HCT116 (cell line): ENCODE results near the gene MRFAP1L1.

Experiments used
- ATF3 ChIP-seq: IDR thresholded peaks from 2 replicates; pipeline ENCODE4 v1.6.1; 2012
- CTCF ChIP-seq, 3 experiments: fragments of 200-600 bp in 1 of 3; sonication (generic) in 1 of 3; IDR thresholded peaks in 2 of 3; conservative IDR thresholded peaks in 1 of 3; 2 replicates each; pipeline ENCODE4 v1.5.1; 2012 to 2017; ENCODE audit warnings: low read depth in 2 of 3, low read length in 2 of 3, antibody characterized with exemption in 1 of 3, borderline replicate concordance in 1 of 3, control low read depth in 1 of 3, mild to moderate bottlenecking in 1 of 3, mixed read lengths in 1 of 3, mixed run types in 1 of 3, moderate library complexity in 1 of 3; ENCODE audit not compliant: insufficient read depth in 1 of 3
- POLR2AphosphoS5 ChIP-seq: IDR thresholded peaks from 2 replicates; pipeline ENCODE4 v1.6.1; 2011; ENCODE audit warnings: mild to moderate bottlenecking, low read depth, low read length, moderate library complexity
- SRF ChIP-seq: IDR thresholded peaks from 2 replicates; pipeline ENCODE4 v1.6.1; 2012; ENCODE audit warnings: low read depth
- ZBTB33 ChIP-seq: IDR thresholded peaks from 2 replicates; pipeline ENCODE4 v1.6.1; 2011; ENCODE audit warnings: mild to moderate bottlenecking, low read length, moderate library complexity; ENCODE audit not compliant: insufficient replicate concordance; ENCODE audit errors: extremely low read depth
- ZNF274 ChIP-seq: fragments of 200-500 bp; sonication (Bioruptor generic); IDR thresholded peaks from 2 replicates; pipeline ENCODE4 v1.6.1; 2014; ENCODE audit warnings: mild to moderate bottlenecking, low read depth, low read length, inconsistent platforms

GRCh38 chr4:6665320-6665654, 44.4 kb downstream of the MRFAP1L1 start:
- no peak for TF ChIP-seq CTCF (IDR thresholded peaks at IDR 0.05 in 2 of 3, conservative IDR thresholded peaks at IDR 0.05 in 1 of 3; ENCODE audit: borderline replicate concordance in 1 of 3, insufficient read depth in 1 of 3, low read depth in 2 of 3, low read length in 2 of 3)
- TF ChIP-seq ATF3: no peak
- no peak for TF ChIP-seq ZNF274
- no peak for TF ChIP-seq SRF
- TF ChIP-seq ZBTB33: no peak
- TF ChIP-seq POLR2AphosphoS5: no peak
